GM12801 (cell line): Measurements from ENCODE around the gene GALR1.

Source experiments
- CTCF ChIP-seq: IDR thresholded peaks from one replicate; pipeline ENCODE4 v1.5.1; 2011; ENCODE audit warnings: control low read depth; ENCODE audit not compliant: insufficient read length; ENCODE audit errors: extremely low read depth

Gene GALR1

DNA sequence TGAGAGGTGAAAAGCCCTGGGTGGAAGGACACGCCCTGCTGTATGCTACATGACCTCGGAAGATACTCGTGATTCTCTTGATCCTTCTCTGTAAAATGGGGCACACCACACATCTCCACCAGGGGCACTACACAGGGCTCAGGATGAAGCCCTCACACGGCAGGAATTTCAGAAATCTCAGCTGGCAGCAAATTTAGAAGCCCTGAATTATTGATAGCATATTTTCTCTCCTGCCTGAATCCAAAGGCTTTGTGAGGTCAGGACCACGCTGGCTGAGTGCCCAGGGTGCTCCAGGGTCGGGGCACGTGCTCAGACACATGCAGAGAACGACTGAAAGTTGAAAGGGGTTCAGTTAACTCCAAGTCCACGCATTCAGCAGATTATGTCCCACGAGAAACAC, 42.1 kb upstream of the GALR1 start:
- no peak for TF ChIP-seq CTCF

- TF ChIP-seq CTCF = no peak
These were observed 40.7 kb upstream of the GALR1 start for GRCh38 chr18:77208964-77209363.

DNA sequence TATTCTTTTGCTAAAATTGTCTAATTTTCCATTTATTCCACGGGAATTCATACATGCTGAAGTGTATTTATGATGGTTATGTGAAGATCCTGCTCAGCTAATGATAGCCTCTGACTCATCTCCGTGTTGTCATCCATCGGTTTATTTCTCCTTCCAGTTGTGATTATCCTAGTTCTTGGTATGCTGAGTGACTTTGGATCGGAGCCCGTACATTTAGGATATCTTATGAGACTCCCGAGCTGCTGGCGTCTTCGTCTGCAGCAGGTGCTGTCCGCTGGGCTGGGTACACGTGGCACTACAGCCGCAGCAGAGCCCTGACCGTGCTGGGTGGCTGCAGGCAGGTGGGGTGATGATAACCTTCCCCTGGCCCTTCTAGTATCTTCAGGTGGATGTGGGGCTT, 40.1 kb upstream of the GALR1 start:
- no peak for TF ChIP-seq CTCF

GRCh38 chr18:77210249-77210648, 39.4 kb upstream of the GALR1 start:
- no peak for TF ChIP-seq CTCF

DNA sequence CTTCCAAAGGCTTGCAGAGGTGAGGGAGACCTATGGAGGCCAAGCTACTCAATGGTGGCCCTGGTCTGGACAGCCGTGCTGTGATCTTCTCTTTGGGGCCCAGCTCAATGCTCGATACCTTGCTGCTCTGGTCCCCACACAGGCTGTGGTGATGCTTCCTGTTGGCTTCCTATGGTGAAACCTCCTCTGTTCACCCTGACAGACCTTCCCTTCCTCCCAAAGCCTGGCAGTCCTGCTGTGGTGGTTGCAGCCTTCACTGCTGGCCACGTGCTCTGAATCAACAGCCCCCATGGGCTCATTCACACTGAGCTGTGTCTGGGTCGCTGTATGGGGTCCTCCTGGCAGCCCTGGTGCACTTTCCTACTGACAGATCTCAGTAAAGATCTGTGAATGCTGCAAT, 31.0 kb upstream of the GALR1 start:
- TF ChIP-seq CTCF = no peak

- TF ChIP-seq CTCF = no peak
These were observed 28.9 kb upstream of the GALR1 start for GRCh38 chr18:77220726-77221125.

GRCh38 chr18:77222464-77222863, 27.2 kb upstream of the GALR1 start:
- no peak for TF ChIP-seq CTCF

GRCh38 chr18:77223221-77223639, 26.4 kb upstream of the GALR1 start:
- TF ChIP-seq CTCF = no peak
